Stimulated activated CD8-positive, alpha-beta memory T cell treated with anti-CD3 and anti-CD28 coated beads, Interleukin-2, amount 100 ng/mL, for 1 hour (primary cell): ENCODE data around the gene CCDC40.

Experiments used
- DNase-seq, 2 donors: peaks; one replicate each; pipeline ENCODE4 v3.0.0-alpha.2; 2020; ENCODE audit warnings: low read depth in 2 of 2

The CCDC40 gene

DNA sequence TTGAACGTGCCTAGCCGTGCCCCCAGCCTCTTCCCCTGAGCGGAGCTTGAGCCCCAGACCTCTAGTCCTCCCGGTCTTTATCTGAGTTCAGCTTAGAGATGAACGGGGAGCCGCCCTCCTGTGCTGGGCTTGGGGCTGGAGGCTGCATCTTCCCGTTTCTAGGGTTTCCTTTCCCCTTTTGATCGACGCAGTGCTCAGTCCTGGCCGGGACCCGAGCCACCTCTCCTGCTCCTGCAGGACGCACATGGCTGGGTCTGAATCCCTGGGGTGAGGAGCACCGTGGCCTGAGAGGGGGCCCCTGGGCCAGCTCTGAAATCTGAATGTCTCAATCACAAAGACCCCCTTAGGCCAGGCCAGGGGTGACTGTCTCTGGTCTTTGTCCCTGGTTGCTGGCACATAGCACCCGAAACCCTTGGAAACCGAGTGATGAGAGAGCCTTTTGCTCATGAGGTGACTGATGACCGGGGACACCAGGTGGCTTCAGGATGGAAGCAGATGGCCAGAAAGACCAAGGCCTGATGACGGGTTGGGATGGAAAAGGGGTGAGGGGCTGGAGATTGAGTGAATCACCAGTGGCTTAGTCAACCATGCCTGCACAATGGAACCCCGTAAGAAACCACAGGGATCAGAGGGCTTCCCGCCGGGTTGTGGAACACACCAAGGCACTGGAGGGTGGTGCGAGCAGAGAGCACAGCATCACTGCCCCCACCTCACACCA, 65.7 kb downstream of the CCDC40 start:
- no peak for DNase-seq

GRCh38 chr17:80102664-80103448, 66.4 kb downstream of the CCDC40 start:
- DNase-seq = no peak

GRCh38 chr17:80103449-80104085, 67.1 kb downstream of the CCDC40 start:
- DNase-seq = no peak

DNA sequence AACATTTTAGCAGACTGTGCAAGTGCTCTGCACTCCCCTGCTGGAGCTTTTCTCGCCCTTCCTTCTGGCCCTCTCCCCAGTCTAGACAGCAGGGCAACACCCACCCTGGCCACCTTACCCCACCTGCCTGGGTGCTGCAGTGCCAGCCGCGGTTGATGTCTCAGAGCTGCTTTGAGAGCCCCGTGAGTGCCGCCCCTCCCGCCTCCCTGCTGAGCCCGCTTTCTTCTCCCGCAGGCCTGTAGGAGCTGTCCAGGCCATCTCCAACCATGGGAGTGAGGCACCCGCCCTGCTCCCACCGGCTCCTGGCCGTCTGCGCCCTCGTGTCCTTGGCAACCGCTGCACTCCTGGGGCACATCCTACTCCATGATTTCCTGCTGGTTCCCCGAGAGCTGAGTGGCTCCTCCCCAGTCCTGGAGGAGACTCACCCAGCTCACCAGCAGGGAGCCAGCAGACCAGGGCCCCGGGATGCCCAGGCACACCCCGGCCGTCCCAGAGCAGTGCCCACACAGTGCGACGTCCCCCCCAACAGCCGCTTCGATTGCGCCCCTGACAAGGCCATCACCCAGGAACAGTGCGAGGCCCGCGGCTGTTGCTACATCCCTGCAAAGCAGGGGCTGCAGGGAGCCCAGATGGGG, 68.0 kb downstream of the CCDC40 start:
- DNase-seq = no peak

DNA sequence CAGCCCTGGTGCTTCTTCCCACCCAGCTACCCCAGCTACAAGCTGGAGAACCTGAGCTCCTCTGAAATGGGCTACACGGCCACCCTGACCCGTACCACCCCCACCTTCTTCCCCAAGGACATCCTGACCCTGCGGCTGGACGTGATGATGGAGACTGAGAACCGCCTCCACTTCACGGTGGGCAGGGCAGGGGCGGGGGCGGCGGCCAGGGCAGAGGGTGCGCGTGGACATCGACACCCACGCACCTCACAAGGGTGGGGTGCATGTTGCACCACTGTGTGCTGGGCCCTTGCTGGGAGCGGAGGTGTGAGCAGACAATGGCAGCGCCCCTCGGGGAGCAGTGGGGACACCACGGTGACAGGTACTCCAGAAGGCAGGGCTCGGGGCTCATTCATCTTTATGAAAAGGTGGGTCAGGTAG, 68.5 kb downstream of the CCDC40 start:
- DNase-seq = no peak

DNA sequence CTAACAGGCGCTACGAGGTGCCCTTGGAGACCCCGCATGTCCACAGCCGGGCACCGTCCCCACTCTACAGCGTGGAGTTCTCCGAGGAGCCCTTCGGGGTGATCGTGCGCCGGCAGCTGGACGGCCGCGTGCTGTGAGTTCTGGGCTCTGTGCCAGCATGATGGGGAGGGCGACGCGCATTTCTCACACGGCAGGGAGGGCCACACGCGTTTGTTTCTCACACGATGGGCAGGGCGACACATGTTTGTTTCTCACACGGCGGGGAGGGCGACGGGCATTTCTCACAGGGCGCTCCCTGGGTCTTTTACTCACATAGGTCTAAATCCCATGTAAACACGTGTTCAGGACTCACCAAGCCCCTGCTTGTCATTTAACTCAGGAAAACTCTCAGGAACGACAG, 69.3 kb downstream of the CCDC40 start:
- DNase-seq = no peak

- no peak for DNase-seq
Measured at GRCh38 chr17:80106176-80106575, 69.7 kb downstream of the CCDC40 start.

- no peak for DNase-seq
Measured at GRCh38 chr17:80106751-80107150, 70.3 kb downstream of the CCDC40 start.

GRCh38 chr17:80107231-80108021, 71.0 kb downstream of the CCDC40 start:
- no peak for DNase-seq

GRCh38 chr17:80108036-80108971, 71.9 kb downstream of the CCDC40 start:
- no peak for DNase-seq

GRCh38 chr17:80109066-80109660, 72.7 kb downstream of the CCDC40 start:
- DNase-seq = no peak

GRCh38 chr17:80109713-80110446, 73.4 kb downstream of the CCDC40 start:
- no peak for DNase-seq

DNA sequence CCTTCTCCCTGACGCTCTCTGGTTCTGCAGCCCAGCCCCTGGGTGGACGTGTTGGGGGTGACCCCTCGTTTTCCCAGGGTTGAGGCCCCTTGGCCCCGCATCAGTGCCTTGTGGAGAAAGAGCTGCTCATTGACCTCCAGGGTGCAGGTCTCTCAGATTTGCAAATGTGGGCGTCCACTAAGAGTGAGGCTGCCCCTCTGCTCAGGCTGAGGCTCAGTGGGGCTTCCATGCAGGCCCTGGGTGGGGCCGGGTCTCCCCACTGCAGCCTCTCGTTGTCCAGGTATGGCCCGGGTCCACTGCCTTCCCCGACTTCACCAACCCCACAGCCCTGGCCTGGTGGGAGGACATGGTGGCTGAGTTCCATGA, 74.0 kb downstream of the CCDC40 start:
- no peak for DNase-seq

- DNase-seq = no peak
Measured at GRCh38 chr17:80110927-80111701, 74.7 kb downstream of the CCDC40 start.

DNA sequence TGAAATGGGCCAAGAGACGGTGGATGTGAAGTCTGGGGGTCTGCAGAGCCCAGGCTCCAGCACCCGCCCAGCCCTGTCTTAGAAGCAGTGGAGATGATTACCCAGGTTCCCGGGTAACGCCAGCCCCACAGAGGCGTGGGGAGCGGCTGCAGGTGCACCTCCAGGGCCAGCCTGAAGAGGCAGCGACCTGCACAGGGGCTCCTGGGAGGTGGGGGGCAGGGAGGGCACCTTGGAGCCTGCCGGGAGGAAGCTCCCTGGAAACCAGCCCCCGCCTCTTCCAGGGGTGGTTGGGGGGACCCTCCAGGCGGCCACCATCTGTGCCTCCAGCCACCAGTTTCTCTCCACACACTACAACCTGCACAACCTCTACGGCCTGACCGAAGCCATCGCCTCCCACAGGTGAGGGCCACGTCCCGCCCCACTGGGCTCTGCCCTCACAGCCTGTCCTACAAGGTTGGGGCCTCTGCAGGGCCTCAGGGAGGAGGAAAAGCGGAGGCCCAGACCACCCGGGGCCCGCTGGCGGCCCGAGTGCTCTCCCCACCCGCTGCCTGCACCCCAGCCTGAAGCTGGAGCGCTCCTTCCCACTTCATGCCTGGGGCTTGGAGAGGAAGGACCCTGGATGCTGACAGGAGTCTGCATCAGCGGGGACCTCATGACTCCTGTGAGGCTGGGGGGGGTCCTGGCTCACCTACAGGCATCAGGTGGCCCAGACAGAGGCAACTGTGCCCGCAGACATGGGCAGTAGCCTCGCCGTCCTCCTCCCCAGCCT, 75.4 kb downstream of the CCDC40 start:
- no peak for DNase-seq

DNA sequence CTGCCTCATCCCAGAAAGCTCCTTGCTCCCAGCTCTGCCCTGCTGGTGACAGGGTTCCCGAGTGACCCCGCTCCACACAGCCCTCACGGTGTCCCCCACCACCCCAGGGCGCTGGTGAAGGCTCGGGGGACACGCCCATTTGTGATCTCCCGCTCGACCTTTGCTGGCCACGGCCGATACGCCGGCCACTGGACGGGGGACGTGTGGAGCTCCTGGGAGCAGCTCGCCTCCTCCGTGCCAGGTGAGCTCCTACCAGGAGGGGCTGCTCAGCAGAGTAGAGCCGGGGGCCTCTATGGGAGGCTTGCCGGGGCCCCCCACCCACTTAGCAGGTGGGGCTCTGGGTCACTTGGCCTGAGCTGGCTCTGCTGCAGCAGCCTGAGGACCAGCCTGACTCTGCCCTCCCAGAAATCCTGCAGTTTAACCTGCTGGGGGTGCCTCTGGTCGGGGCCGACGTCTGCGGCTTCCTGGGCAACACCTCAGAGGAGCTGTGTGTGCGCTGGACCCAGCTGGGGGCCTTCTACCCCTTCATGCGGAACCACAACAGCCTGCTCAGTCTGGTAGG, 76.1 kb downstream of the CCDC40 start:
- no peak for DNase-seq

DNA sequence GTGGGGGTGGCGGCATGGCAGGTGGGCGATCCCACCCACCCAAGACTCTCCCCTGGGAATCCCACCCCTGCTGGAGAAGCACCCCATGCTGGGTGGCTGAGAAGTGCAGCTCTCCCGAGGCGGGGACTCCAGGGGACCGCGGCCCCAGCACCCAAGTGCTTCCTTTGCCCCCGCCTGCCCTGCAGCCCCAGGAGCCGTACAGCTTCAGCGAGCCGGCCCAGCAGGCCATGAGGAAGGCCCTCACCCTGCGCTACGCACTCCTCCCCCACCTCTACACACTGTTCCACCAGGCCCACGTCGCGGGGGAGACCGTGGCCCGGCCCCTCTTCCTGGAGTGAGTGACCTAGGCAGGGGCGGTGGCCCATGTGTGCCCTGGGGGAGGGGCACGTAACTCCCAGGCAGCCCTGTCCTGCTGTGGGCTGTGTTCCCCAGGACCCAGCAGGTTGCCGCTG, 76.6 kb downstream of the CCDC40 start:
- DNase-seq = no peak
